Neural cell (in vitro differentiated cells): ENCODE measurements around the gene NELFA. TPM values are rescaled to one million over a fixed set of nuclear protein-coding genes. Genes with fewer than 3 reads are reported as not detected.
A peak's percentile ranks its signal among the peaks of the same experiment; 100 is the strongest.

ENCODE experiments used
- H2AFZ ChIP-seq: fragments of 200-600, 300-800 bp; sonication (generic), shearing (Covaris generic); 2 replicates; pipeline ENCODE4 v1.6.0; 2014; ENCODE audit warnings: low read depth, mild to moderate bottlenecking, antibody characterized with exemption, low read length, moderate library complexity
- H3F3A ChIP-seq: fragments of 200-600 bp; shearing (Covaris generic); 2 replicates; pipeline ENCODE4 v1.6.1; 2016; ENCODE audit warnings: mild to moderate bottlenecking, moderate library complexity, mixed read lengths, antibody characterized with exemption, low read length; ENCODE audit not compliant: insufficient read depth, poor library complexity, severe bottlenecking
- H3K27ac ChIP-seq: fragments of 200-600, 300-800 bp; sonication (generic), shearing (Covaris generic); 2 replicates; pipeline ENCODE4 v1.5.1; 2014; ENCODE audit warnings: mild to moderate bottlenecking, low read length, moderate library complexity
- H3K27me3 ChIP-seq: fragments of 300-800, 200-600 bp; sonication (generic), shearing (Covaris generic); 2 replicates; pipeline ENCODE4 v1.6.0; 2014; ENCODE audit warnings: mild to moderate bottlenecking, low read depth, low read length, moderate library complexity; ENCODE audit not compliant: insufficient read depth
- H3K36me3 ChIP-seq: fragments of 300-800, 200-600 bp; sonication (generic), shearing (Covaris generic); 2 replicates; pipeline ENCODE4 v1.5.1; 2014; ENCODE audit warnings: mild to moderate bottlenecking, antibody characterized with exemption, low read length, moderate library complexity; ENCODE audit not compliant: insufficient read depth
- H3K4me2 ChIP-seq: fragments of 300-800, 200-600 bp; sonication (generic), shearing (Covaris generic); 2 replicates; pipeline ENCODE4 v1.6.0; 2014; ENCODE audit warnings: mild to moderate bottlenecking, low read length
- H3K4me3 ChIP-seq: fragments of 300-800, 200-600 bp; sonication (generic), shearing (Covaris generic); 2 replicates; pipeline ENCODE4 v1.5.1; 2014; ENCODE audit warnings: mild to moderate bottlenecking, low read length, moderate library complexity
- H3K79me2 ChIP-seq: fragments of 200-600 bp; shearing (Covaris generic); replicated peaks from 2 replicates; pipeline ENCODE4 v1.6.0; 2014; ENCODE audit warnings: mild to moderate bottlenecking, low read length, moderate library complexity; ENCODE audit not compliant: insufficient read depth
- H3K9ac ChIP-seq: fragments of 300-800, 200-600 bp; sonication (generic), shearing (Covaris generic); 2 replicates; pipeline ENCODE4 v1.6.1; 2016; ENCODE audit warnings: mild to moderate bottlenecking, low read length, mixed read lengths
- H3K9me2 ChIP-seq: fragments of 200-600 bp; shearing (Covaris generic); 2 replicates; pipeline ENCODE4 v1.6.1; 2016; ENCODE audit warnings: mild to moderate bottlenecking, low read length, mixed read lengths; ENCODE audit not compliant: insufficient read depth
- H3K9me3 ChIP-seq: fragments of 200-600, 300-800 bp; sonication (generic), shearing (Covaris generic); 2 replicates; pipeline ENCODE4 v1.6.1; 2016; ENCODE audit warnings: mild to moderate bottlenecking, mixed run types, low read length, moderate library complexity, mixed read lengths
- H4K20me1 ChIP-seq: fragments of 200-600 bp; shearing (Covaris generic); 2 replicates; pipeline ENCODE4 v1.6.1; 2016; ENCODE audit warnings: mild to moderate bottlenecking, mixed run types; ENCODE audit not compliant: insufficient read depth
- CTCF ChIP-seq: fragments of 450-650 bp; IDR thresholded peaks from 2 replicates; pipeline ENCODE4 v1.5.1; 2014; ENCODE audit warnings: antibody characterized with exemption, mild to moderate bottlenecking, moderate library complexity; ENCODE audit not compliant: poor library complexity, severe bottlenecking
- EP300 ChIP-seq: fragments of 450-650 bp; conservative IDR thresholded peaks from 2 replicates; pipeline ENCODE4 v1.6.1; 2014; ENCODE audit warnings: antibody characterized with exemption, mild to moderate bottlenecking, moderate library complexity; ENCODE audit not compliant: poor library complexity, severe bottlenecking
- EZH2 ChIP-seq: fragments of 200-600, 300-800 bp; shearing (Covaris generic), sonication (generic); IDR thresholded peaks from 2 replicates; pipeline ENCODE4 v1.6.1; 2014; ENCODE audit warnings: antibody characterized with exemption, low read length, borderline replicate concordance, mild to moderate bottlenecking; ENCODE audit not compliant: insufficient read depth, poor library complexity, severe bottlenecking
- MXI1 ChIP-seq: fragments of 450-650 bp; conservative IDR thresholded peaks from 2 replicates; pipeline ENCODE4 v1.6.1; 2014; ENCODE audit warnings: antibody characterized with exemption, mild to moderate bottlenecking; ENCODE audit not compliant: poor library complexity, severe bottlenecking
- POLR2AphosphoS5 ChIP-seq: IDR thresholded peaks from 2 replicates; pipeline ENCODE4 v1.6.1; 2012
- RAD21 ChIP-seq: fragments of 450-650 bp; conservative IDR thresholded peaks from 2 replicates; pipeline ENCODE4 v1.6.1; 2014; ENCODE audit warnings: antibody characterized with exemption, mild to moderate bottlenecking, moderate library complexity
- REST ChIP-seq: IDR thresholded peaks from 2 replicates; pipeline ENCODE4 v1.6.1; 2012; ENCODE audit warnings: borderline replicate concordance
- SMC3 ChIP-seq: fragments of 450-650 bp; conservative IDR thresholded peaks from 2 replicates; pipeline ENCODE4 v1.6.1; 2014; ENCODE audit warnings: antibody characterized with exemption, mild to moderate bottlenecking, moderate library complexity; ENCODE audit not compliant: poor library complexity
- TAF1 ChIP-seq: IDR thresholded peaks from 2 replicates; pipeline ENCODE4 v1.6.1; 2012; ENCODE audit warnings: low read depth
- polyA plus RNA-seq: library from polyadenylated mRNA; depleted of rRNA; stranded (reverse); fragments of >200 nt; gene quantifications from 2 replicates; pipeline ENCODE4 v1.2.3, GENCODE V29; 2014

The NELFA gene
- polyA plus RNA-seq, 1 donor from 2014 or later, result 40.5 TPM

GRCh38 chr4:2044119-2044485 lies 35.3 kb upstream of the NELFA start:
- Histone ChIP-seq H2AFZ (no peak overlapping the region), H3K9ac (no peak overlapping the region), H3K27ac (no peak overlapping the region), H4K20me1 (no peaks in the 10 kb centered on the region), H3K27me3 (peaks cover 20% of the 10 kb centered on the region), H3K9me3 (no peaks in the 10 kb centered on the region), H3K4me3 (no peak overlapping the region), H3F3A (no peaks in the 10 kb centered on the region), H3K4me2 (no peak overlapping the region), H3K79me2 (peaks cover 12% of the 10 kb centered on the region), H3K36me3 (no peaks in the 10 kb centered on the region), H3K9me2 (no peaks in the 10 kb centered on the region)
- no peak for TF ChIP-seq EZH2
- TF ChIP-seq MXI1, result no peak
- no peak for TF ChIP-seq POLR2AphosphoS5
- TF ChIP-seq EP300, result no peak
- no peak for TF ChIP-seq REST
- no peak for TF ChIP-seq RAD21
- no peak for TF ChIP-seq TAF1
- TF ChIP-seq SMC3, result no peak
- no peak for TF ChIP-seq CTCF

GRCh38 chr4:2043396-2044118 lies 34.8 kb upstream of the NELFA start:
- no peaks in the 10 kb centered on the region for H3K9me3 ChIP-seq
- peak overlapping the region; percentile 84 for H3K9ac ChIP-seq
- no peaks in the 10 kb centered on the region for H4K20me1 ChIP-seq
- peaks cover 20% of the 10 kb centered on the region for H3K27me3 ChIP-seq
- no peaks in the 10 kb centered on the region for H3K9me2 ChIP-seq
- peaks cover 12% of the 10 kb centered on the region for H3K79me2 ChIP-seq
- H3K4me2 ChIP-seq, result peak overlapping the region; percentile 98
- H3K36me3 ChIP-seq, result no peaks in the 10 kb centered on the region
- H3K27ac ChIP-seq, result no peak overlapping the region
- H3F3A ChIP-seq, result no peaks in the 10 kb centered on the region
- H3K4me3 ChIP-seq, result peak overlapping the region; percentile 92
- TF ChIP-seq SMC3, result no peak
- no peak for TF ChIP-seq REST
- TF ChIP-seq CTCF, result no peak
- TF ChIP-seq TAF1, result no peak
- TF ChIP-seq EZH2, result no peak
- no peak for TF ChIP-seq MXI1
- TF ChIP-seq EP300, result no peak
- no peak for TF ChIP-seq RAD21
- TF ChIP-seq POLR2AphosphoS5, result no peak
- no peak overlapping the region for H2AFZ ChIP-seq
